Left ventricle myocardium inferior (tissue), 1 donor: ENCODE measurements around the gene DENND5A. TPM values are rescaled to one million over a fixed set of nuclear protein-coding genes. Genes with fewer than 3 reads are reported as not detected.
A peak's percentile ranks its signal among the peaks of the same experiment; 100 is the strongest.

ENCODE experiments used
- DNase-seq: peaks from one replicate; pipeline ENCODE4 v3.0.0-alpha.2; 2020
- H3K27ac ChIP-seq: fragments of 200-600 bp; replicated peaks from 2 replicates; pipeline ENCODE4 v1.8.0; 2021
- H3K27me3 ChIP-seq: fragments of 200-600 bp; 2 replicates; pipeline ENCODE4 v1.8.0; 2021; ENCODE audit warnings: low read depth
- H3K36me3 ChIP-seq: fragments of 200-600 bp; 2 replicates; pipeline ENCODE4 v1.8.0; 2021
- H3K4me1 ChIP-seq: fragments of 200-600 bp; 2 replicates; pipeline ENCODE4 v1.8.0; 2021
- H3K4me3 ChIP-seq: fragments of 200-600 bp; 2 replicates; pipeline ENCODE4 v1.8.0; 2021; ENCODE audit warnings: mild to moderate bottlenecking, moderate library complexity
- H3K9me3 ChIP-seq: fragments of 200-600 bp; replicated peaks from 2 replicates; pipeline ENCODE4 v1.8.0; 2021
- CTCF ChIP-seq: fragments of 200-600 bp; IDR thresholded peaks from 2 replicates; pipeline ENCODE4 v1.8.0; 2021; ENCODE audit warnings: antibody characterized with exemption, mild to moderate bottlenecking, borderline replicate concordance
- intact Hi-C: fragments of 100-400 bp; cut with micrococcal nuclease; formaldehyde crosslinking; loops from one replicate; pipeline ENCODE4 v1.11.0; 2022
- long read RNA-seq: library from polyadenylated mRNA; unstranded; transcript quantifications from one replicate; pipeline ENCODE4 v2.0.0, GENCODE V29; 2021
- total RNA-seq: library from RNA; stranded (reverse); fragmentation: NEBNext Ultra II Directional; extraction: Animal tissue kit (Norgen Biotek cat#: 25700); gene quantifications from one replicate; pipeline ENCODE4 v1.2.1, GENCODE V29; 2021
- donor health status: DM: no; HTN: yes; CAD: no; lungs with severe emphysema.

The DENND5A gene
- 117 TPM for total RNA-seq
- long read RNA-seq, full-length matches to known transcripts: 52 of 119 reads
- long read RNA-seq, partial matches to known transcripts: 54 of 119 reads
- long read RNA-seq, other reads (novel, unspliced or antisense): 13 of 119 reads

GRCh38 chr11:9265211-9266131 lies at the start of gene DENND5A:
DENND5A (minus strand) TSS chr11:9265350; CDS start chr11:9265069, 281 bp downstream.
- H3K27me3 ChIP-seq: no peaks in the 10 kb centered on the region
- H3K4me3 ChIP-seq: peak within 1 kb of the TSS; percentile 99
- no peaks in the 10 kb centered on the region for H3K9me3 ChIP-seq
- H3K36me3 ChIP-seq: no peaks in the 10 kb centered on the region
- intact Hi-C loops: no loop called here
- no peak for TF ChIP-seq CTCF
- H3K4me1 ChIP-seq: peaks cover 59% of the 10 kb centered on the region
- H3K27ac ChIP-seq: peak within 1 kb of the TSS; percentile 99
- DNase-seq: peak; percentile 88

GRCh38 chr11:9314291-9315077 lies 49.3 kb upstream of the DENND5A start, which contains the start of gene TMEM41B:
TMEM41B (minus strand) TSS chr11:9314593; CDS start chr11:9314441, 152 bp downstream.
- Histone ChIP-seq H3K36me3 (no peaks in the 10 kb centered on the region), H3K9me3 (no peaks in the 10 kb centered on the region), H3K4me3 (peak within 1 kb of the TSS; percentile 99), H3K27ac (peak within 1 kb of the TSS; percentile 87), H3K27me3 (peaks cover 12% of the 10 kb centered on the region), H3K4me1 (peaks cover 41% of the 10 kb centered on the region)
- TF ChIP-seq CTCF: peak; percentile 22
- intact Hi-C loops: loop anchor here (10.0 kb wide), 1 partner anchor 70 kb away; the partner anchor contains the start of gene IPO7
- DNase-seq: peak; percentile 99

DNA sequence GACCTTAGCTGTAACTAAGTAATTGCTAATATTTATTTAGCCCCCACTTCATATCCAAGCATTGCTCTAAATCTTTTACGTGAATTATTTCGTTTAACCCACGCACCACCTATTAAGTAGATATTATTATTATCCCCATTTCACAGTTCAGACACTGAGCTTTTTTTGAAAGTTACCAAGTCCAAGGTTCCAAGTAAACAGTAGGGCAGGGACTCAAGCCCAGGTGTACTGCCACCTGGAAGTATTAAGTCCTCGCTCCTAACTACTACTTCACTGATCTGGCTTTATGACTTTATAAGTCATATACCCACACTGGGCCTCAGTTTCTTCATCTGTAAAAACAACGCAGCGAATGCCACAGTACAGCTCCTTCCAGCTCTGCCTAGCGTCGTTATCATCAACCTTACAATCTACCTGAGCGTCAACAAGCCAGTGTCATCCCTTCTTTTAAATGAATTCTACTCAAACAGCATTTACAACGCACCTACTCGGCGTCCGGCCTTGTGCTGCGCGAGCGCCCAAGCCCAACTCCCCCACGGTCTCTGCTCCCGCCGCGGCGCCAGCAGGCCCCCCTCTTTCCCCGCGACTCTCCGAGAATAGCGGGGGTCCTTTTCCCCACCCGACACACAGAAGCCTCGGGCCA lies 48.6 kb upstream of the DENND5A start:
- no peak for DNase-seq
- Histone ChIP-seq H3K4me3 (peak overlapping the region; percentile 99), H3K4me1 (peaks cover 41% of the 10 kb centered on the region), H3K36me3 (no peaks in the 10 kb centered on the region), H3K27me3 (peaks cover 12% of the 10 kb centered on the region), H3K27ac (peak overlapping the region; percentile 87), H3K9me3 (no peaks in the 10 kb centered on the region)
- intact Hi-C loops: loop anchor here (10.0 kb wide), 1 partner anchor 71 kb away; the partner anchor contains the start of gene IPO7
- TF ChIP-seq CTCF: no peak

- no peaks in the 10 kb centered on the region for H3K27me3 ChIP-seq
- no peak for TF ChIP-seq CTCF
- H3K9me3 ChIP-seq: no peaks in the 10 kb centered on the region
- intact Hi-C loops: loop anchor here (10.0 kb wide), 1 partner anchor 74 kb away; the partner anchor contains the start of gene IPO7
- H3K36me3 ChIP-seq: no peaks in the 10 kb centered on the region
- H3K4me3 ChIP-seq: no peak overlapping the region
- H3K27ac ChIP-seq: no peak overlapping the region
- peaks cover 46% of the 10 kb centered on the region for H3K4me1 ChIP-seq
- no peak for DNase-seq
These were observed 45.4 kb upstream of the DENND5A start for GRCh38 chr11:9310485-9311090.
